IPS-20b (cell line): ENCODE data around the gene TTC7B.

Experiments
- H3K27ac ChIP-seq: one replicate; pipeline ENCODE4 v1.5.1; 2013; ENCODE audit warnings: low read length
- H3K27me3 ChIP-seq: 2 replicates; pipeline ENCODE4 v1.6.1; 2013; ENCODE audit warnings: mild to moderate bottlenecking, low read length, inconsistent platforms; ENCODE audit not compliant: insufficient read depth
- H3K36me3 ChIP-seq: 2 replicates; pipeline ENCODE4 v1.6.1; 2013; ENCODE audit warnings: low read depth, mild to moderate bottlenecking, inconsistent platforms, low read length, moderate library complexity; ENCODE audit not compliant: insufficient read depth
- H3K4me1 ChIP-seq: 2 replicates; pipeline ENCODE4 v1.6.1; 2013; ENCODE audit warnings: mild to moderate bottlenecking, control low read depth, inconsistent platforms, low read length, moderate library complexity; ENCODE audit not compliant: insufficient read depth
- H3K4me3 ChIP-seq: 2 replicates; pipeline ENCODE4 v1.5.1; 2013; ENCODE audit warnings: mild to moderate bottlenecking, low read length, inconsistent platforms
- H3K9ac ChIP-seq: 2 replicates; pipeline ENCODE4 v1.6.1; 2013; ENCODE audit warnings: low read depth, mild to moderate bottlenecking, inconsistent platforms, low read length, moderate library complexity
- H3K9me3 ChIP-seq: 2 replicates; pipeline ENCODE4 v1.6.1; 2013; ENCODE audit warnings: mild to moderate bottlenecking, low read depth, low read length, inconsistent platforms; ENCODE audit not compliant: insufficient read depth

Gene TTC7B

GRCh38 chr14:90812109-90812508 lies 4.1 kb downstream of the TTC7B start:
- H3K4me3 ChIP-seq = no peak overlapping the region
- H3K9ac ChIP-seq = no peak overlapping the region
- H3K36me3 ChIP-seq = no peaks in the 10 kb centered on the region
- H3K27ac ChIP-seq = no peak overlapping the region
- no peaks in the 10 kb centered on the region; the same call in 1 of the 2 replicates for H3K9me3 ChIP-seq
- H3K27me3 ChIP-seq = peaks cover 18% of the 10 kb centered on the region; the same call in 1 of the 2 replicates
- H3K4me1 ChIP-seq = peaks cover 7% of the 10 kb centered on the region; the same call in 1 of the 2 replicates

GRCh38 chr14:90811641-90812040 lies 4.6 kb downstream of the TTC7B start:
- no peak overlapping the region for H3K9ac ChIP-seq
- H3K27me3 ChIP-seq = peaks cover 14% of the 10 kb centered on the region; the same call in 1 of the 2 replicates

GRCh38 chr14:90810806-90811205 lies 5.4 kb downstream of the TTC7B start:
- Histone ChIP-seq H3K27ac (no peak overlapping the region), H3K9me3 (no peaks in the 10 kb centered on the region; the same call in 1 of the 2 replicates), H3K4me1 (peaks cover 4% of the 10 kb centered on the region; the same call in 1 of the 2 replicates), H3K36me3 (no peaks in the 10 kb centered on the region), H3K4me3 (no peak overlapping the region), H3K9ac (no peak overlapping the region), H3K27me3 (peaks cover 14% of the 10 kb centered on the region; the same call in 1 of the 2 replicates)

More at GRCh38 chr14:90811641-90812040, 4.6 kb downstream of the TTC7B start:
- Histone ChIP-seq H3K9me3 (no peaks in the 10 kb centered on the region; the same call in 1 of the 2 replicates), H3K4me1 (peaks cover 4% of the 10 kb centered on the region; the same call in 1 of the 2 replicates), H3K36me3 (no peaks in the 10 kb centered on the region), H3K27ac (no peak overlapping the region), H3K4me3 (no peak overlapping the region)

GRCh38 chr14:90809530-90810312 lies 6.5 kb downstream of the TTC7B start:
- no peaks in the 10 kb centered on the region for H3K36me3 ChIP-seq
- H3K4me1 ChIP-seq = no peaks in the 10 kb centered on the region

GRCh38 chr14:90808759-90809529 lies 7.3 kb downstream of the TTC7B start:
- Histone ChIP-seq H3K27me3 (no peaks in the 10 kb centered on the region), H3K9ac (no peak overlapping the region), H3K27ac (no peak overlapping the region), H3K9me3 (no peaks in the 10 kb centered on the region; the same call in 1 of the 2 replicates), H3K4me1 (no peaks in the 10 kb centered on the region), H3K36me3 (no peaks in the 10 kb centered on the region), H3K4me3 (no peak overlapping the region)

More at GRCh38 chr14:90809530-90810312, 6.5 kb downstream of the TTC7B start:
- Histone ChIP-seq H3K27me3 (peaks cover 3% of the 10 kb centered on the region; the same call in 1 of the 2 replicates), H3K4me3 (no peak overlapping the region), H3K9me3 (no peaks in the 10 kb centered on the region; the same call in 1 of the 2 replicates), H3K9ac (no peak overlapping the region), H3K27ac (no peak overlapping the region)

- no peak overlapping the region for H3K9ac ChIP-seq
- no peak overlapping the region for H3K27ac ChIP-seq
- H3K4me1 ChIP-seq = no peaks in the 10 kb centered on the region; the same call in 1 of the 2 replicates
- no peaks in the 10 kb centered on the region for H3K27me3 ChIP-seq
- H3K36me3 ChIP-seq = no peaks in the 10 kb centered on the region
- no peaks in the 10 kb centered on the region; the same call in 1 of the 2 replicates for H3K9me3 ChIP-seq
- H3K4me3 ChIP-seq = no peak overlapping the region
Measured at GRCh38 chr14:90807060-90807459, 9.2 kb downstream of the TTC7B start.

- no peaks in the 10 kb centered on the region for H3K27me3 ChIP-seq
- no peak overlapping the region for H3K9ac ChIP-seq
- no peak overlapping the region for H3K27ac ChIP-seq
- H3K4me1 ChIP-seq = no peaks in the 10 kb centered on the region; the same call in 1 of the 2 replicates
- H3K4me3 ChIP-seq = no peak overlapping the region
- no peaks in the 10 kb centered on the region for H3K36me3 ChIP-seq
- no peaks in the 10 kb centered on the region; the same call in 1 of the 2 replicates for H3K9me3 ChIP-seq
Measured at GRCh38 chr14:90805662-90806540, 10.3 kb downstream of the TTC7B start.

- Histone ChIP-seq H3K9me3 (no peaks in the 10 kb centered on the region; the same call in 1 of the 2 replicates), H3K9ac (no peak overlapping the region), H3K27me3 (no peaks in the 10 kb centered on the region), H3K4me3 (no peak overlapping the region), H3K27ac (no peak overlapping the region), H3K36me3 (no peaks in the 10 kb centered on the region), H3K4me1 (no peaks in the 10 kb centered on the region; the same call in 1 of the 2 replicates)
Measured at GRCh38 chr14:90805084-90805391, 11.2 kb downstream of the TTC7B start.

- H3K27me3 ChIP-seq = no peaks in the 10 kb centered on the region
- H3K4me1 ChIP-seq = no peaks in the 10 kb centered on the region; the same call in 1 of the 2 replicates
- no peaks in the 10 kb centered on the region for H3K36me3 ChIP-seq
- H3K27ac ChIP-seq = no peak overlapping the region
- no peak overlapping the region for H3K9ac ChIP-seq
- H3K4me3 ChIP-seq = no peak overlapping the region
- H3K9me3 ChIP-seq = no peaks in the 10 kb centered on the region; the same call in 1 of the 2 replicates
Measured at GRCh38 chr14:90804292-90805083, 11.7 kb downstream of the TTC7B start.

- Histone ChIP-seq H3K4me3 (no peak overlapping the region), H3K9ac (no peak overlapping the region), H3K27ac (no peak overlapping the region), H3K9me3 (no peaks in the 10 kb centered on the region), H3K4me1 (no peaks in the 10 kb centered on the region; the same call in 1 of the 2 replicates), H3K36me3 (no peaks in the 10 kb centered on the region), H3K27me3 (no peaks in the 10 kb centered on the region)
Measured at GRCh38 chr14:90803249-90803648, 13.0 kb downstream of the TTC7B start.
